K562 (cell line): Measurements from ENCODE around the gene IRF9. TPM values are rescaled to one million over a fixed set of nuclear protein-coding genes. Genes with fewer than 3 reads are reported as not detected.
A peak's percentile ranks its signal among the peaks of the same experiment; 100 is the strongest.

Experiments used
- CBFA2T2 ChIP-seq: fragments of 450-650 bp; conservative IDR thresholded peaks from 2 replicates; pipeline ENCODE4 v1.6.1; 2017; ENCODE audit warnings: mild to moderate bottlenecking
- CHD2 ChIP-seq: IDR thresholded peaks from 2 replicates; pipeline ENCODE4 v1.6.1; 2011; ENCODE audit warnings: low read depth, low read length
- CREB1 ChIP-seq, 2 experiments: sonication (generic) in 1 of 2; formaldehyde crosslinking in 1 of 2; IDR thresholded peaks; 2 replicates each; pipeline versions ENCODE4 v1.6.1 to v1.8.0; 2012 to 2022; ENCODE audit warnings: inconsistent platforms in 1 of 2, mild to moderate bottlenecking in 1 of 2, missing genetic modification reagents in 1 of 2, moderate library complexity in 1 of 2
- GABPA ChIP-seq: fragments of 200-800 bp; sonication (Bioruptor generic); conservative IDR thresholded peaks from 2 replicates; pipeline ENCODE4 v1.6.1; 2016; ENCODE audit warnings: low read depth, missing genetic modification characterization, missing compliant biosample characterization
- MCM7 ChIP-seq, 2 experiments: fragments of 450-650 bp; IDR thresholded peaks; 2 replicates each; pipeline ENCODE4 v1.6.1; 2016 to 2018
- NFYB ChIP-seq: IDR thresholded peaks from 2 replicates; pipeline ENCODE4 v1.6.1; 2011; ENCODE audit warnings: mild to moderate bottlenecking, moderate library complexity; ENCODE audit not compliant: insufficient read length; ENCODE audit errors: extremely low read depth
- PCBP2 ChIP-seq: fragments of 200-400 bp; formaldehyde crosslinking; IDR thresholded peaks from 2 replicates; pipeline ENCODE4 v1.6.1; 2018; ENCODE audit warnings: low read length, low read depth, mild to moderate bottlenecking, moderate library complexity; ENCODE audit not compliant: poor library complexity, severe bottlenecking
- PML ChIP-seq: IDR thresholded peaks from 2 replicates; pipeline ENCODE4 v1.6.1; 2012; ENCODE audit warnings: low read length, inconsistent platforms
- SRSF7 ChIP-seq: fragments of 200-400 bp; formaldehyde crosslinking; optimal IDR thresholded peaks from 2 replicates; pipeline ENCODE3; 2017; ENCODE audit warnings: mild to moderate bottlenecking, low read depth, low read length
- SUPT5H ChIP-seq: fragments of 450-650 bp; IDR thresholded peaks from 2 replicates; pipeline ENCODE4 v1.6.1; 2016
- TOE1 ChIP-seq, 2 experiments: fragments of 450-650 bp in 1 of 2; sonication (generic) in 1 of 2; formaldehyde crosslinking in 1 of 2; IDR thresholded peaks; 2 replicates each; pipeline versions ENCODE4 v1.7.1 to v1.8.0; 2016 to 2022; ENCODE audit warnings: borderline replicate concordance in 2 of 2, mild to moderate bottlenecking in 2 of 2, antibody characterized with exemption in 1 of 2, inconsistent platforms in 1 of 2, low read depth in 1 of 2, missing genetic modification reagents in 1 of 2, moderate library complexity in 1 of 2
- XRCC5 ChIP-seq: fragments of 200-400 bp; formaldehyde crosslinking; IDR thresholded peaks from 2 replicates; pipeline ENCODE4 v1.6.1; 2017; ENCODE audit warnings: low read depth, mild to moderate bottlenecking, low read length
- ZBTB7A ChIP-seq: IDR thresholded peaks from 2 replicates; pipeline ENCODE4 v1.6.1; 2011; ENCODE audit warnings: low read depth, mild to moderate bottlenecking, low read length, moderate library complexity, borderline replicate concordance; ENCODE audit not compliant: control insufficient read depth
- polyA plus RNA-seq, 8 experiments: library from polyadenylated mRNA; depleted of rRNA in 4 of 8; stranded (reverse) in 5 of 8; unstranded in 3 of 8; fragments of >200 nt; fragmentation: Nextera tagmentation in 2 of 8; fragmentation: Illumina TruSeq in 1 of 8; extraction: Ambion mirVana in 2 of 8; extraction: Trizol in 1 of 8; gene quantifications; 2 replicates each; pipeline versions ENCODE4 v1.2.1 to v1.2.3, GENCODE V29; 2011 to 2014; ENCODE audit warnings: inconsistent platforms in 1 of 8, missing spikeins in 1 of 8
- total RNA-seq, 7 experiments: library from RNA; depleted of rRNA in 6 of 7; stranded (reverse); fragments of >200 nt in 6 of 7; fragmentation: Illumina TruSeq in 2 of 7; extraction: Trizol in 2 of 7; gene quantifications; 2 replicates each; pipeline versions ENCODE4 v1.2.1 to v1.2.3, GENCODE V29; 2011 to 2021; ENCODE audit warnings: low replicate concordance in 1 of 7
- TF ChIP-seq, protein P1 (sequence below): fragments of 450-650 bp; formaldehyde crosslinking; IDR thresholded peaks from 2 replicates; pipeline ENCODE4 v1.4.0; 2020; ENCODE audit warnings: mild to moderate bottlenecking, moderate library complexity
- TF ChIP-seq, protein P2 (sequence below): sonication (generic); formaldehyde crosslinking; IDR thresholded peaks from 2 replicates; pipeline ENCODE4 v1.8.0; 2022; ENCODE audit warnings: mild to moderate bottlenecking, missing genetic modification reagents
- TF ChIP-seq, protein P3 (sequence below): sonication (generic); formaldehyde crosslinking; IDR thresholded peaks from 2 replicates; pipeline ENCODE4 v1.8.0; 2022; ENCODE audit warnings: mild to moderate bottlenecking, missing genetic modification reagents
- TF ChIP-seq, protein P4 (sequence below): fragments of 250-450 bp; sonication (Bioruptor Pico); IDR thresholded peaks from 2 replicates; pipeline ENCODE4 v1.8.0; 2022; ENCODE audit warnings: moderate library complexity, mild to moderate bottlenecking, inconsistent platforms

Gene IRF9
- total and polyA plus RNA-seq, 9 of the 15 experiments (the other 6 are each of a cell fraction or from before 2014, with no cell fraction given), result 0.79 to 14.8 (median 6.1) TPM

DNA sequence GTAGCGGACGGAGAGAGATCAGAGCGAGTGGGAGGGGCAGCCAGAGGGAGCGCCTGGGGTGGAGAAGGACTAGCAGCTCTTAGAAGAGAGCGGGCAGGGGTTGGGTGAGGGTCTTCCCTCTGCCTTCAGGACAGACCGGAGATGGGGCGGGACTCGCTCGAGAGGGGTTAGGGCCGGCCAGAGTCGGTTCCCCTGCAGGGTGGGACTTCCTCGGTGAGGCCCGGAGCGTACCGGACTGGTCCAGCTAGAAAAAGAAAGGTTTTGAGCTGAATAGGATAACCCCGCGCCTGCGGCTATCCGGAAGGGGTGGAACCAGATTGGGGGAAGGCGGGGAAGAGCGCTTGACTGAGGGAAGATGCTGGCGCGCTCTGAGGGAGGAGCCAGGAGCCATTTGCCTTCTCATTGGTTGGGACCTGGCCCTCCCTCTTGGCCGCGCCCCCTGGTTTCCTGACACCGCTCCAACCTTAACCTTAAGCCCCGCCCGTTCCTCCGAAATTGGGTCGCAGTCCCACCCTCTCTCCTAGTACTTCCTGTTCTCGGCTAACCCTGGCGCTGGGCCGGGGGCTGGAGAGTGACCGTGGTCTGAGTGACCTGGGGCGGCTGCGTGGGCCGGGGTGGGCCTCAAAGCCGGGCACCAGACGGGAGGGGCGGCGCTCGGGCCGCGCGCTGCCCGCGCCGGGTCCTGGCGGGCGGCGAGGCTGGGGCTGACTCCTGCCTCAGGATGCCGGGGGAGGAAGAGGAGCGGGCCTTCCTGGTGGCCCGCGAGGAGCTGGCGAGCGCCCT, 13.9 kb upstream of the IRF9 start, which contains the start of gene RNF31 (continued):
- TF ChIP-seq, protein P1, sequence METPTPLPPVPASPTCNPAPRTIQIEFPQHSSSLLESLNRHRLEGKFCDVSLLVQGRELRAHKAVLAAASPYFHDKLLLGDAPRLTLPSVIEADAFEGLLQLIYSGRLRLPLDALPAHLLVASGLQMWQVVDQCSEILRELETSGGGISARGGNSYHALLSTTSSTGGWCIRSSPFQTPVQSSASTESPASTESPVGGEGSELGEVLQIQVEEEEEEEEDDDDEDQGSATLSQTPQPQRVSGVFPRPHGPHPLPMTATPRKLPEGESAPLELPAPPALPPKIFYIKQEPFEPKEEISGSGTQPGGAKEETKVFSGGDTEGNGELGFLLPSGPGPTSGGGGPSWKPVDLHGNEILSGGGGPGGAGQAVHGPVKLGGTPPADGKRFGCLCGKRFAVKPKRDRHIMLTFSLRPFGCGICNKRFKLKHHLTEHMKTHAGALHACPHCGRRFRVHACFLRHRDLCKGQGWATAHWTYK (CRISPR knock-in tag), result no peak
- no peak for TF ChIP-seq CHD2
- 0 out of 2 replicates have a peak, but pooled peaks have one; percentile 30 for TF ChIP-seq PML
- TF ChIP-seq CREB1 (IDR thresholded peaks at IDR 0.05), result 0 out of 2 replicates have a peak, but pooled peaks have one; percentile 10
- TF ChIP-seq CREB1 (CRISPR knock-in tag; IDR thresholded peaks at IDR 0.05), result 0 out of 2 replicates have a peak, but pooled peaks have one; percentile 10
- TF ChIP-seq ZBTB7A, result no peak; the same call in 1 of the 2 replicates
- TF ChIP-seq XRCC5, result 0 out of 2 replicates have a peak, but pooled peaks have one; percentile 47
- peak; percentile 86 for TF ChIP-seq GABPA (tag)
- TF ChIP-seq PCBP2, result no peak
- TF ChIP-seq CBFA2T2, result no peak
- TF ChIP-seq, protein P2, sequence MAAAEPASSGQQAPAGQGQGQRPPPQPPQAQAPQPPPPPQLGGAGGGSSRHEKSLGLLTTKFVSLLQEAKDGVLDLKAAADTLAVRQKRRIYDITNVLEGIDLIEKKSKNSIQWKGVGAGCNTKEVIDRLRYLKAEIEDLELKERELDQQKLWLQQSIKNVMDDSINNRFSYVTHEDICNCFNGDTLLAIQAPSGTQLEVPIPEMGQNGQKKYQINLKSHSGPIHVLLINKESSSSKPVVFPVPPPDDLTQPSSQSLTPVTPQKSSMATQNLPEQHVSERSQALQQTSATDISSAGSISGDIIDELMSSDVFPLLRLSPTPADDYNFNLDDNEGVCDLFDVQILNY, result no peak
- TF ChIP-seq, protein P3, sequence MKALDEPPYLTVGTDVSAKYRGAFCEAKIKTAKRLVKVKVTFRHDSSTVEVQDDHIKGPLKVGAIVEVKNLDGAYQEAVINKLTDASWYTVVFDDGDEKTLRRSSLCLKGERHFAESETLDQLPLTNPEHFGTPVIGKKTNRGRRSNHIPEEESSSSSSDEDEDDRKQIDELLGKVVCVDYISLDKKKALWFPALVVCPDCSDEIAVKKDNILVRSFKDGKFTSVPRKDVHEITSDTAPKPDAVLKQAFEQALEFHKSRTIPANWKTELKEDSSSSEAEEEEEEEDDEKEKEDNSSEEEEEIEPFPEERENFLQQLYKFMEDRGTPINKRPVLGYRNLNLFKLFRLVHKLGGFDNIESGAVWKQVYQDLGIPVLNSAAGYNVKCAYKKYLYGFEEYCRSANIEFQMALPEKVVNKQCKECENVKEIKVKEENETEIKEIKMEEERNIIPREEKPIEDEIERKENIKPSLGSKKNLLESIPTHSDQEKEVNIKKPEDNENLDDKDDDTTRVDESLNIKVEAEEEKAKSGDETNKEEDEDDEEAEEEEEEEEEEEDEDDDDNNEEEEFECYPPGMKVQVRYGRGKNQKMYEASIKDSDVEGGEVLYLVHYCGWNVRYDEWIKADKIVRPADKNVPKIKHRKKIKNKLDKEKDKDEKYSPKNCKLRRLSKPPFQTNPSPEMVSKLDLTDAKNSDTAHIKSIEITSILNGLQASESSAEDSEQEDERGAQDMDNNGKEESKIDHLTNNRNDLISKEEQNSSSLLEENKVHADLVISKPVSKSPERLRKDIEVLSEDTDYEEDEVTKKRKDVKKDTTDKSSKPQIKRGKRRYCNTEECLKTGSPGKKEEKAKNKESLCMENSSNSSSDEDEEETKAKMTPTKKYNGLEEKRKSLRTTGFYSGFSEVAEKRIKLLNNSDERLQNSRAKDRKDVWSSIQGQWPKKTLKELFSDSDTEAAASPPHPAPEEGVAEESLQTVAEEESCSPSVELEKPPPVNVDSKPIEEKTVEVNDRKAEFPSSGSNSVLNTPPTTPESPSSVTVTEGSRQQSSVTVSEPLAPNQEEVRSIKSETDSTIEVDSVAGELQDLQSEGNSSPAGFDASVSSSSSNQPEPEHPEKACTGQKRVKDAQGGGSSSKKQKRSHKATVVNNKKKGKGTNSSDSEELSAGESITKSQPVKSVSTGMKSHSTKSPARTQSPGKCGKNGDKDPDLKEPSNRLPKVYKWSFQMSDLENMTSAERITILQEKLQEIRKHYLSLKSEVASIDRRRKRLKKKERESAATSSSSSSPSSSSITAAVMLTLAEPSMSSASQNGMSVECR (CRISPR knock-in tag), result 0 out of 2 replicates have a peak, but pooled peaks have one; percentile 19
- no peak for TF ChIP-seq SRSF7
- TF ChIP-seq MCM7 (IDR thresholded peaks at IDR 0.05), result no peak
- TF ChIP-seq SUPT5H, result peak; percentile 49
- TF ChIP-seq NFYB, result peak; percentile 67
- TF ChIP-seq, protein P4, sequence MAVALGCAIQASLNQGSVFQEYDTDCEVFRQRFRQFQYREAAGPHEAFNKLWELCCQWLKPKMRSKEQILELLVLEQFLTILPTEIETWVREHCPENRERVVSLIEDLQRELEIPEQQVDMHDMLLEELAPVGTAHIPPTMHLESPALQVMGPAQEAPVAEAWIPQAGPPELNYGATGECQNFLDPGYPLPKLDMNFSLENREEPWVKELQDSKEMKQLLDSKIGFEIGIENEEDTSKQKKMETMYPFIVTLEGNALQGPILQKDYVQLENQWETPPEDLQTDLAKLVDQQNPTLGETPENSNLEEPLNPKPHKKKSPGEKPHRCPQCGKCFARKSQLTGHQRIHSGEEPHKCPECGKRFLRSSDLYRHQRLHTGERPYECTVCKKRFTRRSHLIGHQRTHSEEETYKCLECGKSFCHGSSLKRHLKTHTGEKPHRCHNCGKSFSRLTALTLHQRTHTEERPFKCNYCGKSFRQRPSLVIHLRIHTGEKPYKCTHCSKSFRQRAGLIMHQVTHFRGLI (CRISPR knock-in tag), result no peak
- TF ChIP-seq TOE1 (IDR thresholded peaks at IDR 0.05; ENCODE audit: borderline replicate concordance), result no peak; the same call in 1 of the 2 replicates
- no peak for TF ChIP-seq TOE1 (CRISPR knock-in tag; IDR thresholded peaks at IDR 0.05; ENCODE audit: borderline replicate concordance, low read depth)
